ENCODE measurements around the gene EDC4. TPM values are rescaled to one million over a fixed set of nuclear protein-coding genes. Genes with fewer than 3 reads are reported as not detected.
A peak's percentile ranks its signal among the peaks of the same experiment; 100 is the strongest.

Gene EDC4
- total and polyA plus RNA-seq, 9 of the 15 experiments (the other 6 are each of a cell fraction or from before 2014, with no cell fraction given), result 1.1 to 131 (median 74.0) TPM

DNA sequence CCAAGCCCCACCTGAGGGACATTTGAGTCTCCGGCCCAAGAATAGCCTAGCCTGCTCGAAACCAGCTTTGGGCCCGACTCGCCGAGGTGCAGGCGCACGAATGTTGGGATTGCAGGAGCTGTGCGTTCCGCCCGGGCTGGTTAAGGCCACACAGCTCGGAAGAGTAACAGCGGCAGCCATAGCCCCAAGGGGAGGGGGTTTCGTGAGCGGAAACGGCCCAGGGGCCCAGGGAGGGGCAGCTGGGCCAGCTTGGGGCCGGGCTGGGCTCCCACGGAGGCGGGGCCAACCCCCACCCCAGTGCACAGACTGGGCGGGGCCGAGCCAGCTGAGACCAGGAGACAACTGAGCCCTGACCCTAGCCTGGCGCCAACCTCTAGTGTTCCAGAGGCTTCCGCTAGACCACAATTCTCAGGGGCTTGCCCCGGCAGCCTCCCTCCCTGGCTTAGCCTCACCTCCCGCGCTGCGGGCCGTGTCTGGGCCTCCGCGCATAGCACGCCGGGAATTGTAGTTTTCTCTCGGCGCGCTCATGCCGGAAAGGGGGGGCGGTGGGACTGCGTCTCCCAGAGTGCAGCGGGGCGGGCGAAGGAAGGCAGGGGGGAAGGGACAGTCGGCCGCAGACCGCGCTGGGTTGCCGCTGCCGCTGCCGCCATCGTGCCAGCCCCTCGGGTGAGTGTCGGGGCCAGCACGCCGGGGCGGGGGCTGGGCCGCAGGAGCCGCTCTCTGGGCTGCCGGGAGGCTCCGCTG is 26.4 kb upstream of the EDC4 start, which contains the start of gene NUTF2 (continued):
- TF ChIP-seq ZNF780A (CRISPR knock-in tag; IDR thresholded peaks at IDR 0.05), result no peak
- TF ChIP-seq ZHX1 (conservative IDR thresholded peaks at IDR 0.05; ENCODE audit: low read length), result no peak
- TF ChIP-seq, protein P1, sequence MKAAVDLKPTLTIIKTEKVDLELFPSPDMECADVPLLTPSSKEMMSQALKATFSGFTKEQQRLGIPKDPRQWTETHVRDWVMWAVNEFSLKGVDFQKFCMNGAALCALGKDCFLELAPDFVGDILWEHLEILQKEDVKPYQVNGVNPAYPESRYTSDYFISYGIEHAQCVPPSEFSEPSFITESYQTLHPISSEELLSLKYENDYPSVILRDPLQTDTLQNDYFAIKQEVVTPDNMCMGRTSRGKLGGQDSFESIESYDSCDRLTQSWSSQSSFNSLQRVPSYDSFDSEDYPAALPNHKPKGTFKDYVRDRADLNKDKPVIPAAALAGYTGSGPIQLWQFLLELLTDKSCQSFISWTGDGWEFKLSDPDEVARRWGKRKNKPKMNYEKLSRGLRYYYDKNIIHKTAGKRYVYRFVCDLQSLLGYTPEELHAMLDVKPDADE (conservative IDR thresholded peaks at IDR 0.05; ENCODE audit: control insufficient read depth, low read depth, low read length), result peak; percentile 98
- peak; percentile 76 for TF ChIP-seq KDM5B (IDR thresholded peaks at IDR 0.05; ENCODE audit: insufficient replicate concordance, low read depth, low read length)
- TF ChIP-seq TEAD1 (CRISPR knock-in tag; IDR thresholded peaks at IDR 0.05), result peak in 1 of 2 experiments; percentile 87; a peak in 2 of 4 replicates
- TF ChIP-seq ZNF395 (CRISPR knock-in tag; IDR thresholded peaks at IDR 0.05), result peak; percentile 95
- peak; percentile 46; the same call in 1 of the 2 replicates for TF ChIP-seq POLR2H (tag; IDR thresholded peaks at IDR 0.05; ENCODE audit: low read depth)
- peak in 1 of 2 experiments; percentile 77; a peak in 3 of 4 replicates for TF ChIP-seq NONO (IDR thresholded peaks at IDR 0.05; ENCODE audit: low read depth in 2 of 2, low read length in 1 of 2)
- no peak for TF ChIP-seq GATA2 (CRISPR knock-in tag; IDR thresholded peaks at IDR 0.05)
- peak; percentile 33; the same call in 1 of the 2 replicates for TF ChIP-seq SMARCA4 (IDR thresholded peaks at IDR 0.05)
- TF ChIP-seq, protein P2, sequence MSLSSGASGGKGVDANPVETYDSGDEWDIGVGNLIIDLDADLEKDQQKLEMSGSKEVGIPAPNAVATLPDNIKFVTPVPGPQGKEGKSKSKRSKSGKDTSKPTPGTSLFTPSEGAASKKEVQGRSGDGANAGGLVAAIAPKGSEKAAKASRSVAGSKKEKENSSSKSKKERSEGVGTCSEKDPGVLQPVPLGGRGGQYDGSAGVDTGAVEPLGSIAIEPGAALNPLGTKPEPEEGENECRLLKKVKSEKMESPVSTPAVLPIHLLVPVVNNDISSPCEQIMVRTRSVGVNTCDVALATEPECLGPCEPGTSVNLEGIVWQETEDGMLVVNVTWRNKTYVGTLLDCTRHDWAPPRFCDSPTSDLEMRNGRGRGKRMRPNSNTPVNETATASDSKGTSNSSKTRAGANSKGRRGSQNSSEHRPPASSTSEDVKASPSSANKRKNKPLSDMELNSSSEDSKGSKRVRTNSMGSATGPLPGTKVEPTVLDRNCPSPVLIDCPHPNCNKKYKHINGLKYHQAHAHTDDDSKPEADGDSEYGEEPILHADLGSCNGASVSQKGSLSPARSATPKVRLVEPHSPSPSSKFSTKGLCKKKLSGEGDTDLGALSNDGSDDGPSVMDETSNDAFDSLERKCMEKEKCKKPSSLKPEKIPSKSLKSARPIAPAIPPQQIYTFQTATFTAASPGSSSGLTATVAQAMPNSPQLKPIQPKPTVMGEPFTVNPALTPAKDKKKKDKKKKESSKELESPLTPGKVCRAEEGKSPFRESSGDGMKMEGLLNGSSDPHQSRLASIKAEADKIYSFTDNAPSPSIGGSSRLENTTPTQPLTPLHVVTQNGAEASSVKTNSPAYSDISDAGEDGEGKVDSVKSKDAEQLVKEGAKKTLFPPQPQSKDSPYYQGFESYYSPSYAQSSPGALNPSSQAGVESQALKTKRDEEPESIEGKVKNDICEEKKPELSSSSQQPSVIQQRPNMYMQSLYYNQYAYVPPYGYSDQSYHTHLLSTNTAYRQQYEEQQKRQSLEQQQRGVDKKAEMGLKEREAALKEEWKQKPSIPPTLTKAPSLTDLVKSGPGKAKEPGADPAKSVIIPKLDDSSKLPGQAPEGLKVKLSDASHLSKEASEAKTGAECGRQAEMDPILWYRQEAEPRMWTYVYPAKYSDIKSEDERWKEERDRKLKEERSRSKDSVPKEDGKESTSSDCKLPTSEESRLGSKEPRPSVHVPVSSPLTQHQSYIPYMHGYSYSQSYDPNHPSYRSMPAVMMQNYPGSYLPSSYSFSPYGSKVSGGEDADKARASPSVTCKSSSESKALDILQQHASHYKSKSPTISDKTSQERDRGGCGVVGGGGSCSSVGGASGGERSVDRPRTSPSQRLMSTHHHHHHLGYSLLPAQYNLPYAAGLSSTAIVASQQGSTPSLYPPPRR (CRISPR knock-in tag; IDR thresholded peaks at IDR 0.05; ENCODE audit: borderline replicate concordance), result no peak; the same call in 1 of the 2 replicates
- TF ChIP-seq BACH1 (tag; IDR thresholded peaks at IDR 0.05), result no peak; the same call in 1 of the 2 replicates
- TF ChIP-seq TEAD2 (tag; IDR thresholded peaks at IDR 0.05), result no peak
- peak; percentile 87 for TF ChIP-seq GABPB1 (CRISPR knock-in tag; IDR thresholded peaks at IDR 0.05)
- 0 out of 2 replicates have a peak, but pooled peaks have one; percentile 24 for TF ChIP-seq ZNF263 (CRISPR knock-in tag; IDR thresholded peaks at IDR 0.05; ENCODE audit: borderline replicate concordance)
- TF ChIP-seq ZNF274 (IDR thresholded peaks at IDR 0.05; ENCODE audit: borderline replicate concordance, low read depth, low read length), result no peak
